K562 (cell line): Measurements from ENCODE around the gene MYLK4. TPM values are rescaled to one million over a fixed set of nuclear protein-coding genes. Genes with fewer than 3 reads are reported as not detected.

Source experiments
- ATAC-seq: fragments of 200-7000 bp; cut with Tn5 transposase; 3 replicates; pipeline ENCODE4 v1.9.1; 2020; ENCODE audit warnings: moderate library complexity
- BruUV-seq: library from RNA; stranded (reverse); fragments of 400-500 nt; replicated peaks from 2 replicates; lab custom pipeline; 2021; lab: Mats Ljungman, UMichigan
- CTCF ChIA-PET: fragments of 300-600 bp; formaldehyde crosslinking; extraction: SDS; loops from one replicate; lab custom pipeline; 2021; ENCODE audit warnings: low intra/inter-chr PET ratio; lab: Yijun Ruan, JAX
- POLR2A ChIA-PET: fragments of 300-600, 350-650 bp; sonication (Branson Sonifier 250); formaldehyde crosslinking; extraction: SDS; loops from one replicate; lab custom pipeline; 2021; ENCODE audit warnings: antibody characterized with exemption, inconsistent platforms; lab: Yijun Ruan, JAX
- DNase-seq, 4 experiments: peaks; one replicate each; pipeline versions ENCODE4 v3.0.0 to v3.0.0-alpha.2; 2011 to 2018; ENCODE audit warnings: low spot score in 3 of 4, mixed read lengths in 3 of 4; ENCODE audit errors: extremely low read depth in 1 of 4
- FAIRE-seq: peaks from 2 replicates; lab custom pipeline; 2011; peaks lifted over from hg19 to GRCh38; lab: Jason Lieb, UNC
- H2AFZ ChIP-seq: 2 replicates; pipeline ENCODE4 v1.6.0; 2011; ENCODE audit warnings: low read depth, low read length, control low read depth, inconsistent platforms
- H3K27ac ChIP-seq: fragments of 200-600 bp; 3 replicates; pipeline ENCODE4 v1.8.0; 2011; ENCODE audit warnings: low read depth, mild to moderate bottlenecking, control low read depth, inconsistent platforms, low read length, moderate library complexity, mixed read lengths; ENCODE audit errors: extremely low read depth
- H3K27me3 ChIP-seq, 2 experiments: fragments of 300-600 bp in 1 of 2; 2 replicates in 1 of 2; 3 replicates in 1 of 2; pipeline versions ENCODE4 v1.6.0 to v1.8.0; 2011; ENCODE audit warnings: inconsistent platforms in 2 of 2, low read length in 2 of 2, mild to moderate bottlenecking in 1 of 2, mixed read lengths in 1 of 2, moderate library complexity in 1 of 2; ENCODE audit not compliant: control insufficient read depth in 2 of 2, insufficient read depth in 2 of 2
- H3K36me3 ChIP-seq: fragments of 300-600 bp; 3 replicates; pipeline ENCODE4 v1.8.0; 2011; ENCODE audit warnings: mild to moderate bottlenecking, low read length, inconsistent platforms; ENCODE audit not compliant: control insufficient read depth, insufficient read depth
- H3K4me1 ChIP-seq, 2 experiments: fragments of 200-600 bp in 1 of 2; replicated peaks in 1 of 2; 2 replicates in 1 of 2; 3 replicates in 1 of 2; pipeline versions ENCODE4 v1.5.1 to v1.8.0; 2011; ENCODE audit warnings: inconsistent platforms in 2 of 2, low read length in 2 of 2, mild to moderate bottlenecking in 1 of 2, mixed read lengths in 1 of 2, moderate library complexity in 1 of 2; ENCODE audit not compliant: control insufficient read depth in 2 of 2, insufficient read depth in 2 of 2
- H3K4me2 ChIP-seq: 2 replicates; pipeline ENCODE4 v1.6.1; 2011; ENCODE audit warnings: low read length, control low read depth, inconsistent platforms, mixed read lengths; ENCODE audit not compliant: insufficient read depth
- H3K4me3 ChIP-seq: fragments of 200-600 bp; sonication (generic), shearing (Covaris generic); 2 replicates; pipeline ENCODE4 v1.5.1; 2016; ENCODE audit warnings: control low read depth, inconsistent platforms
- H3K79me2 ChIP-seq: fragments of 200-600 bp; 3 replicates; pipeline ENCODE4 v1.8.0; 2011; ENCODE audit warnings: low read length, inconsistent platforms; ENCODE audit not compliant: control insufficient read depth, insufficient read depth
- H3K9ac ChIP-seq, 2 experiments: 2 replicates each; pipeline versions ENCODE4 v1.6.0 to v1.6.1; 2011; ENCODE audit warnings: low read depth in 2 of 2, low read length in 2 of 2, control low read depth in 1 of 2, inconsistent platforms in 1 of 2, mild to moderate bottlenecking in 1 of 2, mixed read lengths in 1 of 2; ENCODE audit not compliant: insufficient read depth in 1 of 2
- H3K9me1 ChIP-seq: one replicate; pipeline ENCODE4 v1.6.0; 2011; ENCODE audit warnings: inconsistent platforms, mild to moderate bottlenecking, low read length, moderate library complexity; ENCODE audit not compliant: control insufficient read depth, insufficient read depth
- H3K9me3 ChIP-seq: replicated peaks from 2 replicates; pipeline ENCODE4 v1.5.1; 2011; ENCODE audit warnings: low read depth, low read length, inconsistent platforms; ENCODE audit not compliant: control insufficient read depth, insufficient read depth
- H4K20me1 ChIP-seq: replicated peaks from 2 replicates; pipeline ENCODE4 v1.6.1; 2011; ENCODE audit warnings: low read length, inconsistent platforms, mixed read lengths; ENCODE audit not compliant: control insufficient read depth, insufficient read depth
- BRF1 ChIP-seq: IDR thresholded peaks from 3 replicates; pipeline ENCODE4 v1.6.1; 2011; ENCODE audit warnings: borderline replicate concordance, mild to moderate bottlenecking; ENCODE audit not compliant: insufficient read length; ENCODE audit errors: extremely low read depth
- CBX1 ChIP-seq: sonication (generic); IDR thresholded peaks from 2 replicates; pipeline ENCODE4 v1.6.1; 2016; ENCODE audit warnings: antibody characterized with exemption, low read depth, mild to moderate bottlenecking
- CCAR2 ChIP-seq: fragments of 200-400 bp; formaldehyde crosslinking; IDR thresholded peaks from 2 replicates; pipeline ENCODE4 v1.6.1; 2017; ENCODE audit warnings: mild to moderate bottlenecking, low read depth, low read length
- EHMT2 ChIP-seq: fragments of 450-650 bp; IDR thresholded peaks from 2 replicates; pipeline ENCODE4 v1.6.1; 2018; ENCODE audit warnings: antibody characterized with exemption
- GATAD2B ChIP-seq: fragments of 450-650 bp; IDR thresholded peaks from 2 replicates; pipeline ENCODE4 v1.6.1; 2017; ENCODE audit warnings: mild to moderate bottlenecking, borderline replicate concordance
- KLF16 ChIP-seq: IDR thresholded peaks from 2 replicates; pipeline ENCODE4 v1.6.1; 2016; ENCODE audit warnings: antibody characterized with exemption
- MXI1 ChIP-seq: IDR thresholded peaks from 2 replicates; pipeline ENCODE4 v1.6.1; 2011; ENCODE audit warnings: low read depth, mild to moderate bottlenecking, improper control_type of control experiment, low read length
- SP1 ChIP-seq: sonication (generic); formaldehyde crosslinking; IDR thresholded peaks from 2 replicates; pipeline ENCODE4 v1.8.1; 2022; ENCODE audit warnings: mild to moderate bottlenecking, missing genetic modification reagents
- STAT6 ChIP-seq: sonication (generic); formaldehyde crosslinking; IDR thresholded peaks from 2 replicates; pipeline ENCODE4 v1.8.1; 2023; ENCODE audit warnings: mild to moderate bottlenecking, missing genetic modification reagents
- UBTF ChIP-seq, 2 experiments: IDR thresholded peaks; 2 replicates each; pipeline ENCODE4 v1.6.1; 2012; ENCODE audit warnings: improper control_type of control experiment in 2 of 2, low read depth in 2 of 2, low read length in 2 of 2, borderline replicate concordance in 1 of 2
- ZKSCAN8 ChIP-seq: fragments of 200-800 bp; sonication (Bioruptor generic); IDR thresholded peaks from 2 replicates; pipeline ENCODE4 v1.6.1; 2016; ENCODE audit warnings: missing genetic modification characterization, missing compliant biosample characterization
- ZNF12 ChIP-seq: sonication (generic); formaldehyde crosslinking; IDR thresholded peaks from 2 replicates; pipeline ENCODE4 v1.4.0; 2020; ENCODE audit warnings: mild to moderate bottlenecking, missing genetic modification reagents
- ZNF140 ChIP-seq: fragments of 250-450 bp; sonication (Bioruptor Pico); IDR thresholded peaks from 2 replicates; pipeline ENCODE4 v1.8.0; 2021; ENCODE audit warnings: moderate library complexity, mild to moderate bottlenecking, inconsistent platforms
- ZSCAN29 ChIP-seq: fragments of 450-650 bp; IDR thresholded peaks from 2 replicates; pipeline ENCODE4 v1.6.1; 2017
- WGBS: fragments of 100-300 bp; shearing (Covaris generic); methylation state at CpG from one replicate; pipeline ENCODE4 v1.1.6; 2016; ENCODE audit warnings: low coverage, mixed read lengths; ENCODE audit not compliant: insufficient coverage; ENCODE audit errors: missing lambda C conversion rate; 5-methylcytosine and 5-hydroxymethylcytosine counted together
- in situ Hi-C: fragments of 300-500 bp; cut with MboI; formaldehyde crosslinking; loops from 4 replicates; pipeline ENCODE4 v1.15.0; 2018; ENCODE audit warnings: inconsistent platforms, mixed read lengths
- intact Hi-C: fragments of 100-400 bp; cut with micrococcal nuclease; formaldehyde crosslinking; loops from 2 replicates; pipeline ENCODE4 v1.14.2; 2022
- polyA plus RNA-seq, 8 experiments: library from polyadenylated mRNA; depleted of rRNA in 4 of 8; stranded (reverse) in 5 of 8; unstranded in 3 of 8; fragments of >200 nt; fragmentation: Nextera tagmentation in 2 of 8; fragmentation: Illumina TruSeq in 1 of 8; extraction: Ambion mirVana in 2 of 8; extraction: Trizol in 1 of 8; gene quantifications; 2 replicates each; pipeline versions ENCODE4 v1.2.1 to v1.2.3, GENCODE V29; 2011 to 2014; ENCODE audit warnings: inconsistent platforms in 1 of 8, missing spikeins in 1 of 8
- total RNA-seq, 7 experiments: library from RNA; depleted of rRNA in 6 of 7; stranded (reverse); fragments of >200 nt in 6 of 7; fragmentation: Illumina TruSeq in 2 of 7; extraction: Trizol in 2 of 7; gene quantifications; 2 replicates each; pipeline versions ENCODE4 v1.2.1 to v1.2.3, GENCODE V29; 2011 to 2021; ENCODE audit warnings: low replicate concordance in 1 of 7
- TF ChIP-seq, protein P1 (sequence below): fragments of 450-650 bp; formaldehyde crosslinking; conservative IDR thresholded peaks from 2 replicates; pipeline ENCODE4 v1.4.0; 2022; ENCODE audit warnings: mild to moderate bottlenecking, missing genetic modification characterization

Gene MYLK4
- total and polyA plus RNA-seq, 9 of the 15 experiments (the other 6 are each of a cell fraction or from before 2014, with no cell fraction given): 0.01 to 0.15 (median 0.06) TPM

DNA sequence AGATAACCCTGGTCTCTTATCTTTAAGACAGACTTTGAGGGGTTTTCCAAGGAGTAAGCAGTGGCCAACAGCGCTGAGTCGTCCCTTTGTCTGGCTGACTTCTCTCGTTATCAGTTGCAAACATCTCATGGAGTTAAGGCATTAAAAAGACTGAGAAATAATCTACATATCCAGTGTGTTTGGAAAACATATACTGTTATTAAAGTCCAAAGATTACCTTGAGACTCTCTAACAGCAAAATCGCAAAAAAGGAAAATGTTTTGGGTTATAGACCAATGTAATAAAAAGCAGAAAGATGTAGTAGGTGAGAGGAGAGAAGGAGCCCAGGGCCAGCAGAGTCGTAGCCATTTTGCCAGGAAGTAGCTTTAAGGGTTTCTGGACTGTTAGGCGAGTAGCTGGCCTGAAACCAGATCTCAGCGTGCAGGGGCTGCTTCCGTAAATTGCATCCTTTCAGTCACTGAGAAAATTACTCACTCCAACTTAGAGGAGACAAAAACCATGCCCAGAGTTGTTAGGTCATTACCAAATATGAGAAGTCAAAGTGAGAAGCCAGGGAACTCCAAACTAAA, 24.6 kb downstream of the MYLK4 start (continued):
- no peak for TF ChIP-seq UBTF (IDR thresholded peaks at IDR 0.05; ENCODE audit: borderline replicate concordance in 1 of 2, low read depth in 2 of 2, low read length in 2 of 2)
- no peak for TF ChIP-seq SP1 (CRISPR knock-in tag)
- no peak for TF ChIP-seq ZKSCAN8 (CRISPR knock-in tag)
- no peak for TF ChIP-seq KLF16
- no peak for TF ChIP-seq CBX1
- TF ChIP-seq EHMT2: no peak
- TF ChIP-seq, all 486 proteins: peak for 57

GRCh38 chr6:2725364-2725988, 25.2 kb downstream of the MYLK4 start:
- no peaks in the 10 kb centered on the region for H3K27me3 ChIP-seq
- H3K9me3 ChIP-seq: no peaks in the 10 kb centered on the region
- H3K4me3 ChIP-seq: no peak overlapping the region
- H3K36me3 ChIP-seq: no peaks in the 10 kb centered on the region
- ChIA-PET POLR2A (interaction anchor here (0.6 to 1.3 kb wide), 5 partner anchors 9 to 1564 kb away, joined by 3 to 8 read pairs (median 3); no protein-coding TSS in a partner anchor), CTCF (no interaction called here)
- in situ Hi-C loops: no loop called here
- BruUV-seq: no TSS peak
- ATAC-seq: no peak
- H3K4me2 ChIP-seq: peak overlapping the region; percentile 42
- no peaks in the 10 kb centered on the region for H3K9me1 ChIP-seq
- H3K79me2 ChIP-seq: no peaks in the 10 kb centered on the region
- H3K4me1 ChIP-seq: peaks cover 0 to 10% of the 10 kb centered on the region in 2 experiments; a peak in 3 of 5 replicates
- DNase-seq: no peak
- 9% methylated on average over 8 of the region's 8 CpGs for WGBS
- H2AFZ ChIP-seq: peak overlapping the region; percentile 86
- no peak for FAIRE-seq
- intact Hi-C loops: no loop called here
- peak overlapping the region in 1 of 2 experiments; percentile 27; a peak in 1 of 4 replicates for H3K9ac ChIP-seq
- H3K27ac ChIP-seq: peak overlapping the region; percentile 69; the same call in 1 of the 3 replicates
- no peaks in the 10 kb centered on the region for H4K20me1 ChIP-seq
- TF ChIP-seq STAT6 (CRISPR knock-in tag) (no peak), CCAR2 (no peak), ZNF12 (CRISPR knock-in tag) (no peak), MXI1 (no peak), ZNF140 (CRISPR knock-in tag) (no peak), ZSCAN29 (no peak), GATAD2B (no peak; the same call in 1 of the 2 replicates), BRF1 (no peak)
- TF ChIP-seq, protein P1, sequence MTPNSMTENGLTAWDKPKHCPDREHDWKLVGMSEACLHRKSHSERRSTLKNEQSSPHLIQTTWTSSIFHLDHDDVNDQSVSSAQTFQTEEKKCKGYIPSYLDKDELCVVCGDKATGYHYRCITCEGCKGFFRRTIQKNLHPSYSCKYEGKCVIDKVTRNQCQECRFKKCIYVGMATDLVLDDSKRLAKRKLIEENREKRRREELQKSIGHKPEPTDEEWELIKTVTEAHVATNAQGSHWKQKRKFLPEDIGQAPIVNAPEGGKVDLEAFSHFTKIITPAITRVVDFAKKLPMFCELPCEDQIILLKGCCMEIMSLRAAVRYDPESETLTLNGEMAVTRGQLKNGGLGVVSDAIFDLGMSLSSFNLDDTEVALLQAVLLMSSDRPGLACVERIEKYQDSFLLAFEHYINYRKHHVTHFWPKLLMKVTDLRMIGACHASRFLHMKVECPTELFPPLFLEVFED (CRISPR knock-in tag): 0 out of 2 replicates have a peak, but pooled peaks have one; percentile 7
